Heart right ventricle (tissue), 16 donors: ENCODE data around the gene YARS1. TPM values are rescaled to one million over a fixed set of nuclear protein-coding genes. Genes with fewer than 3 reads are reported as not detected.
A peak's percentile ranks its signal among the peaks of the same experiment; 100 is the strongest.

Source experiments
- ATAC-seq, 8 donors: fragments of 200-7000 bp; cut with Tn5 transposase; one replicate each; pipeline ENCODE4 v1.9.1; 2020; ENCODE audit warnings: mild to moderate bottlenecking in 8 of 8, moderate library complexity in 8 of 8, moderate number of reproducible peaks in 1 of 8
- DNase-seq, 2 donors: peaks; one replicate each; pipeline ENCODE4 v3.0.0-alpha.2; 2020
- H3K27ac ChIP-seq, 10 donors: fragments of 200-600 bp; sonication (generic) in 2 of 10; one replicate each; pipeline versions ENCODE4 v1.5.0 to v1.8.0; 2020 to 2022; ENCODE audit warnings: mild to moderate bottlenecking in 3 of 10
- H3K27me3 ChIP-seq, 7 donors: fragments of 200-600 bp; one replicate each; pipeline ENCODE4 v1.8.0; 2021 to 2022; ENCODE audit warnings: mild to moderate bottlenecking in 2 of 7
- H3K36me3 ChIP-seq, 9 donors: fragments of 200-600 bp; sonication (generic) in 1 of 9; one replicate each; pipeline versions ENCODE4 v1.5.0 to v1.8.0; 2020 to 2022; ENCODE audit warnings: mild to moderate bottlenecking in 2 of 9
- H3K4me1 ChIP-seq, 9 donors: fragments of 200-600 bp; sonication (generic) in 1 of 9; one replicate each; pipeline versions ENCODE4 v1.5.0 to v1.8.0; 2020 to 2022; ENCODE audit warnings: mild to moderate bottlenecking in 4 of 9
- H3K4me3 ChIP-seq, 10 donors: fragments of 200-600 bp; sonication (generic) in 2 of 10; one replicate each; pipeline versions ENCODE4 v1.5.0 to v1.8.0; 2020 to 2022; ENCODE audit warnings: mild to moderate bottlenecking in 7 of 10, moderate library complexity in 2 of 10
- H3K9me3 ChIP-seq, 11 donors: fragments of 200-600 bp in 10 of 11; sonication (generic) in 2 of 11; one replicate each; pipeline versions ENCODE4 v1.5.0 to v1.8.0; 2013 to 2022; ENCODE audit warnings: mild to moderate bottlenecking in 2 of 11, control low read depth in 1 of 11, moderate library complexity in 1 of 11
- WGBS, 2 donors: extraction: QIAGEN DNeasy Blood & Tissue Kit; methylation state at CpG; one replicate each; pipeline ENCODE4 v1.1.7; 2013; ENCODE audit warnings: inconsistent platforms in 1 of 2; 5-methylcytosine and 5-hydroxymethylcytosine counted together
- intact Hi-C, 10 donors: fragments of 100-400 bp; cut with DNase I; formaldehyde crosslinking; loops; one replicate each; pipeline versions ENCODE4 v1.11.1 to v1.14.2; 2022
- polyA plus RNA-seq, 2 donors: library from polyadenylated mRNA; stranded (reverse); fragments of 200-250 nt; gene quantifications; one replicate each; pipeline ENCODE4 v1.2.3, GENCODE V29; 2013
- total RNA-seq, 10 donors: library from RNA; stranded (reverse); fragmentation: NEBNext Ultra II Directional in 3 of 10; extraction: Animal tissue kit (Norgen Biotek cat#: 25700) in 3 of 10; gene quantifications; one replicate each; pipeline versions ENCODE4 v1.2.1 to v1.2.4, GENCODE V29; 2021 to 2023
- TF ChIP-seq, protein P1 (sequence below), 9 donors: fragments of 200-600 bp; sonication (generic) in 2 of 9; IDR thresholded peaks; one replicate each; pipeline versions ENCODE4 v1.5.0 to v1.8.0; 2021 to 2022; ENCODE audit warnings: antibody characterized with exemption in 9 of 9, mild to moderate bottlenecking in 5 of 9, moderate library complexity in 1 of 9
- donor health status: Arrhythmogenic right ventricular cardiomyopathy.
- donor health status: ischemic (EF 13 %, LVEDD 7.1; RV severe dilation, severe dysfunction).
- donor health status: healthy with polysubstance abuse.
- donor health status: DM: no; HTN: yes; CAD: no.
- donor health status: DM: no; HTN: no; CAD: no.
- donor health status: ischemic (EF 25% LVEDD 6.9; RV normal size, moderate dysfunction).
- donor health status: ischemic (EF 25% LVEDD 5.7; RV mildly dilated, moderate dysfunction).
- donor health status: healthy.
- donor health status: DM: yes; HTN: yes; CAD: no.
- donor health status: Ischemic cardiomyopathy.
- donor health status: ischemic (EF 35%, LVEDD 5.7; RV mildly dilated, moderate dysfunction).
- donor health status: nonischemic (EF 11% LVEDD 7.7; RV severe dilation, severe dysfunction).
- donor health status: DM: yes; HTN: yes; CAD: no.
- donor health status: PGD.
- donor health status: ischemic (EF 29% LVEDD 5.4; RV normal size, mild dysfunction).
- donor health status: nonischemic (EF 23%, LVEDD 6.1; RV moderate dilation, normal function).

YARS1 gene
- total and polyA plus RNA-seq, 12 donors, result 20.5 to 48.5 (median 31.0) TPM

DNA sequence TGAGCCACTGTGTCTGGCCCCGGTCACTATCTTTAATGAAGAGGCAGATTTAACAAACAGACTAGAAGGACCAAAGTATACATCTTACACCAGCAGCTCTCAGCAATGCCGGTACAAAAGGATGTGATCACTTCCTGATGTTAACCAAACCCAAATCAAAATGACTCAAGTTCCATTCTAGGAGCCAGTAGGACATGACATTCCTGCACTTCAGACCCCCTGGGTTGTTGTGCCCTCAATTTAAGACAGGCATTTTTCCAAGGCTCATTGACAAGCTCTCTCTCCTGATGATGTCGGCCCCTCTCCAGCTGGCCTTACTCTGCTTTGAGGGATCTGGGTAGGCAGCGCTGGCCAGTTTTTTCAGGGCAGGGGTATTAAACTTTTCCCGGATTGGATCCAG is 35.1 kb downstream of the YARS1 start:
- intact Hi-C loops, result no loop called here
- DNase-seq, result no peak
- Histone ChIP-seq H3K27ac (no peak overlapping the region), H3K27me3 (no peaks in the 10 kb centered on the region), H3K9me3 (no peaks in the 10 kb centered on the region), H3K4me3 (no peak overlapping the region), H3K4me1 (no peaks in the 10 kb centered on the region), H3K36me3 (peaks cover 0 to 100% (median 76%) of the 10 kb centered on the region in 9 donors)
- WGBS, 2 donors, result 89 to 90% methylated on average over 5 of the region's 5 CpGs
- ATAC-seq, result no peak
- TF ChIP-seq, protein P1, sequence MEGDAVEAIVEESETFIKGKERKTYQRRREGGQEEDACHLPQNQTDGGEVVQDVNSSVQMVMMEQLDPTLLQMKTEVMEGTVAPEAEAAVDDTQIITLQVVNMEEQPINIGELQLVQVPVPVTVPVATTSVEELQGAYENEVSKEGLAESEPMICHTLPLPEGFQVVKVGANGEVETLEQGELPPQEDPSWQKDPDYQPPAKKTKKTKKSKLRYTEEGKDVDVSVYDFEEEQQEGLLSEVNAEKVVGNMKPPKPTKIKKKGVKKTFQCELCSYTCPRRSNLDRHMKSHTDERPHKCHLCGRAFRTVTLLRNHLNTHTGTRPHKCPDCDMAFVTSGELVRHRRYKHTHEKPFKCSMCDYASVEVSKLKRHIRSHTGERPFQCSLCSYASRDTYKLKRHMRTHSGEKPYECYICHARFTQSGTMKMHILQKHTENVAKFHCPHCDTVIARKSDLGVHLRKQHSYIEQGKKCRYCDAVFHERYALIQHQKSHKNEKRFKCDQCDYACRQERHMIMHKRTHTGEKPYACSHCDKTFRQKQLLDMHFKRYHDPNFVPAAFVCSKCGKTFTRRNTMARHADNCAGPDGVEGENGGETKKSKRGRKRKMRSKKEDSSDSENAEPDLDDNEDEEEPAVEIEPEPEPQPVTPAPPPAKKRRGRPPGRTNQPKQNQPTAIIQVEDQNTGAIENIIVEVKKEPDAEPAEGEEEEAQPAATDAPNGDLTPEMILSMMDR (IDR thresholded peaks at IDR 0.05), result no peak

DNA sequence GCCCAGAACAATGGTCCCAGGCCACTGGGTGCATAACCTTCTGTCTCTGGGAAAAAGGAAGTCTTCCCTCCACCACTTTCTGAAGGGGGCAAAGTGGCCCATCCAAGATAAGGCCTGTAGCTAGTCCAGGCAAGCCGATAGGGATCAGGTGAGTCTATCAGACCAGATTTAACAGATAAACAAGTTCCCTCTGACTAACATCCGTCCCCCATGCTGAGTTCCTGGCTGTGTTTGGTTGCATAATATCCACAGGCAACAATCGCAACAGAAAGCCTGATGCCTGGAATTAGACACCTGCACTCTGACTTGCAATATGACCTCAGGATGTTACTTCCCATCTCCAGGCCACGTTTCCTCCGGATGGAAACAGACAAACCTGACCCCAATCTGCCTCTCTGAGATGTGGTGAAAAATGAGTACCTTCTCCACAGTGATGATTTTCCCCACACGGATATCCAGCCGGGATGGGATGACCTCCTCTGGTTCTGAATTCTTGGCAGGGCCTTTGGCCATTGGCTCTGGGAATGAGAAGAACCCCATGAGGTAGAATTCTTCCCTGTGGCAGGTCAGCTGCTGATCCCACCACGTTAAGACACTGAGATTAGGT is 36.4 kb downstream of the YARS1 start:
- 79 to 86% methylated on average over 8 of the region's 8 CpGs for whole genome bisulfite sequencing, 2 donors
- Histone ChIP-seq H3K36me3 (peaks cover 1 to 100% (median 66%) of the 10 kb centered on the region in 9 donors), H3K4me1 (no peaks in the 10 kb centered on the region), H3K27me3 (no peaks in the 10 kb centered on the region), H3K4me3 (no peak overlapping the region), H3K27ac (no peak overlapping the region), H3K9me3 (no peaks in the 10 kb centered on the region)
- no peak for ATAC-seq
- intact Hi-C loops, result no loop called here
- no peak for DNase-seq
- TF ChIP-seq, protein P1 (IDR thresholded peaks at IDR 0.05), result no peak

DNA sequence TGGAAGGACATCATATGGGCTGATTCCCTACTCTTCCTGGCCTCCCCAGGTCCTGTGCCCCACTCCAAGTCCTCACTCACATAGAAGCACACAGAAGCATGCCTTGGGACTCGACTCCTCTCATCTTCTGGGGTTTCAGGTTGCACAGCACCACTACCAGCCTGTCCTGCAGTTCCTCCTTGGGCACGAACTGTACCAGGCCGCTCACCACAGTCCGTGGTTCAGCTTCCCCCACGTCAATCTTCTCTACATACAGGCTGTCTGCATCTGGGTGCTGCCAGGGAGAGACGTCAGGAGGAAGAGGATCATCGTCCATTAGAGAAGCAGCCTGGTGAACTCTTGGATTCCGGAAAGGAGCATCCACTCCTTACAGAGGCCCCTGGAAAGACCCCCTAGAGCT is 37.2 kb downstream of the YARS1 start:
- Histone ChIP-seq H3K36me3 (peaks cover 6 to 100% (median 66%) of the 10 kb centered on the region in 9 donors), H3K4me1 (no peaks in the 10 kb centered on the region), H3K27me3 (no peaks in the 10 kb centered on the region), H3K27ac (no peak overlapping the region), H3K9me3 (no peaks in the 10 kb centered on the region), H3K4me3 (no peak overlapping the region)
- TF ChIP-seq, protein P1 (IDR thresholded peaks at IDR 0.05), result no peak
- 92 to 94% methylated on average over 8 of the region's 8 CpGs for WGBS, 2 donors
- intact Hi-C loops, result no loop called here
- DNase-seq (no peak), ATAC-seq (peak in 2 of 8 donors; percentile 38 to 41)

DNA sequence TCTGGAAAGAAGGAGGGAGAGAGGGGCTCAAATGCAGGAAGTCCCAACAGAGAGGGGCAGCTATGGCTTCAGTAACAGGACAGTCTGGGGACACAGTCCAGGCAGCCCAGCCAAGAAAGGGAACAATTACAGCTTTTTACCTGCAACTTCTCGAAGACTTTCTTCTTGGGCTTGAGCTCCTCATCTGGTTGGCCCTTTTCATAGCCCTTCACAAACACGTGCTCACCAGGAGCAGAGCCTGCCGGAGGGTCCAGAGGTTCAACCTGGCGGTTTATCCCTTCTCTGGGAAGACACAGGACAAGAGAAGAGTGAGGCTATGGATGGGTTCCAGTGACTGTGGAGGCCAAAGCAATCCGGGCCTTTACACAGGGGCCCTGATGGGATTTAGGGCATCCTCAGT is 37.9 kb downstream of the YARS1 start:
- H3K27me3 ChIP-seq, result no peaks in the 10 kb centered on the region
- H3K27ac ChIP-seq, result no peak overlapping the region
- no peaks in the 10 kb centered on the region for H3K9me3 ChIP-seq
- DNase-seq (no peak), ATAC-seq (no peak)
- peaks cover 6 to 100% (median 60%) of the 10 kb centered on the region in 9 donors for H3K36me3 ChIP-seq
- WGBS, 2 donors, result 93 to 95% methylated on average over 5 of the region's 5 CpGs
- TF ChIP-seq, protein P1 (IDR thresholded peaks at IDR 0.05), result no peak
- intact Hi-C loops, result loop anchor here in 2 of 10 donors (10.0 kb wide), 2 partner anchors 264 to 374 kb away; no protein-coding TSS in a partner anchor
- H3K4me3 ChIP-seq, result no peak overlapping the region
- no peaks in the 10 kb centered on the region for H3K4me1 ChIP-seq
